Mammary epithelial cell (primary cell): Measurements from ENCODE around the gene SUN1.

ENCODE experiments used
- EZH2 ChIP-seq: IDR thresholded peaks from 2 replicates; pipeline ENCODE4 v1.6.1; 2012; ENCODE audit warnings: low read length, inconsistent platforms, borderline replicate concordance
- TF ChIP-seq, protein P1 (sequence below), 2 donors: IDR thresholded peaks in 1 of 2; conservative IDR thresholded peaks in 1 of 2; 2 replicates each; pipeline ENCODE4 v1.5.1; 2011 to 2012; ENCODE audit warnings: inconsistent platforms in 2 of 2, low read length in 2 of 2, mild to moderate bottlenecking in 2 of 2, control low read depth in 1 of 2, low read depth in 1 of 2; ENCODE audit not compliant: insufficient read depth in 1 of 2; ENCODE audit errors: extremely low read depth in 1 of 2

DNA sequence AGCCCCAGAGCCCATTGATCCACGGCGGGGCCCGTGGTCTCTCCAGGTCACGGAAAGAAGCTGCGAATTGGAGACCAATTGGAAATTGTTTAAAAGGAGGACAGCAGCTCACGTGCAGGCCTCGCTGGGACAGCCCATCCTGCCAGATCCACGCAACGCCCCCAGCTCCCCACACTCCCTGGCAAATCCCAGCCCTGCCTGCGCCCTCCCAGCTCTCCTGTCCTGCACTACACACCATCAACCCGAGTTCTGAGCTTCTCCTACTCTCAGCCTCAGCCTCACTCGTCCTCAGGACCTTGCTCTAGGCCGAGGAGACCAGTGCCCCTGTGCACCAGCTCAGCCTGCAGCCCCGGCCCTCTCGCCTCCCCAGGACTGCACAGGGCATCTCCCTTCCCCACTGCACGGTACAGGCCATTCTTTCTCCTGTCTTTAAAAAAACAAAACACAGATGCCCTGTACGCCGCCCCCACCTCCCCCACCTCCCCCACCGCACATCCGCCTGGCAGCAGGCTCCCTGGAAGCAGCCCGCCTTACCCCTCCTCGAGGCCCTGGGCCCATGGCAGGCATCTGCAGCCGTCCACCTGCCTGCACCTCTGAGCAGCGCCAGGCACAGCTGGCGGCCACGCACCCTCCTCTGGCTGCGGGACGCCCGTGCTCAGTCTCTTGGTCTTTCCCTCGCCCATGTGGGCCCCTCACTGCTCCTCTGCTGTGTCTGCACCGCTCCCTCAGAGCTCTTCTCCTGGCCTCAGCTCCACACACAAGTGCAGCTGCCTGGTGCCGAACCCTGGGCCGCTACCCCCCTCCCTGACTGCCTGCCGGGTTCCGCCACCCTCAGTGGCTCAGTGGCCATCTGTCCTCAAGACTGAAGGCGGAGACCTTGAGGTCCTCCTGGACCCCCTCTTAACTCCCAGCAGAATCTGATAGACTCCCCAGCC lies 48.5 kb upstream of the SUN1 start:
- no peak for TF ChIP-seq EZH2
- TF ChIP-seq, protein P1, sequence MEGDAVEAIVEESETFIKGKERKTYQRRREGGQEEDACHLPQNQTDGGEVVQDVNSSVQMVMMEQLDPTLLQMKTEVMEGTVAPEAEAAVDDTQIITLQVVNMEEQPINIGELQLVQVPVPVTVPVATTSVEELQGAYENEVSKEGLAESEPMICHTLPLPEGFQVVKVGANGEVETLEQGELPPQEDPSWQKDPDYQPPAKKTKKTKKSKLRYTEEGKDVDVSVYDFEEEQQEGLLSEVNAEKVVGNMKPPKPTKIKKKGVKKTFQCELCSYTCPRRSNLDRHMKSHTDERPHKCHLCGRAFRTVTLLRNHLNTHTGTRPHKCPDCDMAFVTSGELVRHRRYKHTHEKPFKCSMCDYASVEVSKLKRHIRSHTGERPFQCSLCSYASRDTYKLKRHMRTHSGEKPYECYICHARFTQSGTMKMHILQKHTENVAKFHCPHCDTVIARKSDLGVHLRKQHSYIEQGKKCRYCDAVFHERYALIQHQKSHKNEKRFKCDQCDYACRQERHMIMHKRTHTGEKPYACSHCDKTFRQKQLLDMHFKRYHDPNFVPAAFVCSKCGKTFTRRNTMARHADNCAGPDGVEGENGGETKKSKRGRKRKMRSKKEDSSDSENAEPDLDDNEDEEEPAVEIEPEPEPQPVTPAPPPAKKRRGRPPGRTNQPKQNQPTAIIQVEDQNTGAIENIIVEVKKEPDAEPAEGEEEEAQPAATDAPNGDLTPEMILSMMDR (conservative IDR thresholded peaks at IDR 0.05 in 1 of 2, IDR thresholded peaks at IDR 0.05 in 1 of 2; ENCODE audit: extremely low read depth in 1 of 2, insufficient read depth in 1 of 2, low read depth in 1 of 2, low read length in 2 of 2) = no peak
